Hepatocyte (in vitro differentiated cells): Measurements from ENCODE around the gene GCLC. TPM values are rescaled to one million over a fixed set of nuclear protein-coding genes. Genes with fewer than 3 reads are reported as not detected.

Experiments used
- DNase-seq: peaks from one replicate; pipeline ENCODE4 v3.0.0-alpha.2; 2016; ENCODE audit warnings: low spot score
- H2AFZ ChIP-seq: fragments of 200-600 bp; sonication (generic); 2 replicates; pipeline ENCODE4 v1.6.0; 2016; ENCODE audit warnings: antibody characterized with exemption, mild to moderate bottlenecking
- H3K27ac ChIP-seq: fragments of 200-600 bp; sonication (generic); 2 replicates; pipeline ENCODE4 v1.5.1; 2016; ENCODE audit warnings: mild to moderate bottlenecking
- H3K27me3 ChIP-seq: fragments of 200-600 bp; sonication (generic); 2 replicates; pipeline ENCODE4 v1.6.1; 2016
- H3K36me3 ChIP-seq: fragments of 200-600 bp; sonication (generic); replicated peaks from 2 replicates; pipeline ENCODE4 v1.5.1; 2016; ENCODE audit warnings: low read depth; ENCODE audit not compliant: insufficient read depth
- H3K4me1 ChIP-seq: fragments of 200-600 bp; sonication (generic); 2 replicates; pipeline ENCODE4 v1.5.1; 2016; ENCODE audit warnings: mild to moderate bottlenecking, moderate library complexity; ENCODE audit not compliant: insufficient read depth
- H3K4me2 ChIP-seq: fragments of 200-600 bp; sonication (generic); 2 replicates; pipeline ENCODE4 v1.6.0; 2016
- H3K4me3 ChIP-seq: fragments of 200-600 bp; sonication (generic); 2 replicates; pipeline ENCODE4 v1.5.1; 2016; ENCODE audit warnings: mild to moderate bottlenecking
- H3K79me2 ChIP-seq: fragments of 200-600 bp; sonication (generic); 2 replicates; pipeline ENCODE4 v1.6.0; 2017; ENCODE audit warnings: mild to moderate bottlenecking
- H3K9me2 ChIP-seq: fragments of 200-600 bp; sonication (generic); replicated peaks from 2 replicates; pipeline ENCODE4 v1.6.0; 2017; ENCODE audit warnings: mild to moderate bottlenecking; ENCODE audit not compliant: insufficient read depth
- H3K9me3 ChIP-seq: fragments of 200-600 bp; sonication (generic); 2 replicates; pipeline ENCODE4 v1.5.1; 2016; ENCODE audit warnings: low read depth, mild to moderate bottlenecking
- H4K20me1 ChIP-seq: fragments of 200-600 bp; sonication (generic); 2 replicates; pipeline ENCODE4 v1.6.0; 2016; ENCODE audit warnings: mild to moderate bottlenecking; ENCODE audit not compliant: insufficient read depth, poor library complexity, severe bottlenecking
- CTCF ChIP-seq: fragments of 200-600 bp; sonication (generic); IDR thresholded peaks from 2 replicates; pipeline ENCODE4 v1.5.1; 2016; ENCODE audit warnings: antibody characterized with exemption, mild to moderate bottlenecking; ENCODE audit not compliant: poor library complexity
- EZH2 ChIP-seq: fragments of 200-600 bp; sonication (generic); IDR thresholded peaks from 2 replicates; pipeline ENCODE4 v1.6.1; 2016; ENCODE audit warnings: antibody characterized with exemption, mild to moderate bottlenecking, borderline replicate concordance
- EZH2phosphoT487 ChIP-seq: fragments of 200-600 bp; sonication (generic); IDR thresholded peaks from one replicate; pipeline ENCODE4 v1.6.1; 2018; ENCODE audit warnings: antibody characterized with exemption, mild to moderate bottlenecking, low read depth, moderate library complexity; ENCODE audit not compliant: unreplicated experiment, severe bottlenecking
- WGBS: methylation state at CpG from one replicate; pipeline ENCODE4 v1.1.6; 2016; ENCODE audit warnings: low lambda C conversion rate; ENCODE audit errors: missing lambda C conversion rate; 5-methylcytosine and 5-hydroxymethylcytosine counted together
- polyA plus RNA-seq: library from polyadenylated mRNA; unstranded; fragments of >200 nt; fragmentation: Nextera tagmentation; extraction: Ambion mirVana; gene quantifications from 2 replicates; pipeline ENCODE4 v1.2.1, GENCODE V29; 2016
- total RNA-seq: library from RNA; depleted of rRNA; stranded (reverse); fragments of >200 nt; gene quantifications from 2 replicates; pipeline ENCODE4 v1.2.3, GENCODE V29; 2014

The GCLC gene
- total and polyA plus RNA-seq, 2 experiments from 2014 or later, result 21.9 to 52.6 TPM

GRCh38 chr6:53506872-53507271 is 38.0 kb downstream of the GCLC start:
- Histone ChIP-seq H3K4me2 (no peak overlapping the region), H3K79me2 (no peaks in the 10 kb centered on the region), H4K20me1 (no peaks in the 10 kb centered on the region), H2AFZ (no peak overlapping the region), H3K4me1 (no peaks in the 10 kb centered on the region), H3K4me3 (no peak overlapping the region), H3K27ac (no peak overlapping the region), H3K9me3 (no peaks in the 10 kb centered on the region), H3K27me3 (no peaks in the 10 kb centered on the region), H3K9me2 (no peaks in the 10 kb centered on the region), H3K36me3 (no peaks in the 10 kb centered on the region)
- DNase-seq, result no peak
- no peak for TF ChIP-seq CTCF
- no peak for TF ChIP-seq EZH2phosphoT487
- TF ChIP-seq EZH2, result no peak
- WGBS, result 95% methylated on average over 5 of the region's 5 CpGs

DNA sequence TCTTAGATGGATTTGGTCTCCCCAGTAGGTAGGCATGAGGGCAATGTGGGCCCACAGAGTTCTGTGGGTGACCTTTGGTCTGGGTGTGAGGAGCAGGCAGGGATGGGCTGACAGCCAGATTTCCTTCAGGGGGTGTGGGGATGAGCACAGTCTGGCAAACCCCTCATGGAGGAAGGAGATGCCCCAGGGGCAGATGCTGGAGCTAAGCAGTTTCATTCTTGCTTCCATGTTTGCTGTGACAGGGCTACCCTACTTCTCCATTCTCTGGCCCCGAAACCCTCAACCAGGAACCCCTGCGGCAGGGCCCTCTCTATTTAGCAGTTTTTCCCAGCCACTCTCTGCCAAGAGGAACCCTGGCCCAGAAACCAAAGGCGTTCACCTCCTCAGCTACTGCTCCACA is 40.4 kb downstream of the GCLC start:
- Histone ChIP-seq H3K4me1 (no peaks in the 10 kb centered on the region), H4K20me1 (no peaks in the 10 kb centered on the region), H3K4me3 (no peak overlapping the region), H3K9me2 (no peaks in the 10 kb centered on the region), H3K36me3 (no peaks in the 10 kb centered on the region), H3K79me2 (no peaks in the 10 kb centered on the region), H2AFZ (no peak overlapping the region), H3K27me3 (no peaks in the 10 kb centered on the region), H3K27ac (no peak overlapping the region), H3K9me3 (no peaks in the 10 kb centered on the region), H3K4me2 (no peak overlapping the region)
- 96% methylated on average over 3 of the region's 3 CpGs for WGBS
- DNase-seq, result no peak
- TF ChIP-seq EZH2 (no peak), EZH2phosphoT487 (no peak), CTCF (no peak)

DNA sequence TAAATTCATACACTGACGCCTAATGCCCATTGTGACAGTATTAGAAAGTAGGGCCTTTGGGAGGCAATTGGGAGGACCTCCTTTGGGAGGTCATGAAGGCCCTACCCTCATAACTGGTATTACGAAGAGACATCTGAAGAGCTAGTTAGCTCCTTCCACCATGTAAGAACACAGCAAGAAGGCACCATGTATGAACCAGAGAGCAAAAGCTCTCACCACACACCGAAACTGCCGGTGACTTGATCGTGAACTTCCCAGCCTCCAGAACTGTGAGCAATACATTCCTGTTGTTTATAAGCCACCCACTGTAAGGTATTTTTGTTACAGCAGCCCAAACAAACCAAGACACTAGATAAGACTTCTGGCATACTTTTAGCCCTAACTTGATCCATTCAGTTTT is 41.8 kb downstream of the GCLC start:
- Histone ChIP-seq H2AFZ (no peak overlapping the region), H3K27ac (no peak overlapping the region), H3K27me3 (no peaks in the 10 kb centered on the region), H3K9me3 (no peaks in the 10 kb centered on the region), H4K20me1 (no peaks in the 10 kb centered on the region), H3K79me2 (no peaks in the 10 kb centered on the region), H3K4me3 (no peak overlapping the region), H3K4me2 (no peak overlapping the region), H3K36me3 (no peaks in the 10 kb centered on the region), H3K4me1 (peaks cover 5% of the 10 kb centered on the region), H3K9me2 (no peaks in the 10 kb centered on the region)
- 94% methylated on average over 5 of the region's 5 CpGs for WGBS
- no peak for TF ChIP-seq CTCF
- no peak for TF ChIP-seq EZH2
- no peak for TF ChIP-seq EZH2phosphoT487
- DNase-seq, result no peak

GRCh38 chr6:53501432-53501831 is 43.5 kb downstream of the GCLC start:
- Histone ChIP-seq H4K20me1 (no peaks in the 10 kb centered on the region), H3K9me3 (no peaks in the 10 kb centered on the region), H3K9me2 (no peaks in the 10 kb centered on the region), H3K4me1 (peaks cover 19% of the 10 kb centered on the region), H3K27ac (no peak overlapping the region), H3K79me2 (no peaks in the 10 kb centered on the region), H3K4me2 (peak overlapping the region; percentile 4), H2AFZ (no peak overlapping the region), H3K27me3 (no peaks in the 10 kb centered on the region), H3K4me3 (no peak overlapping the region), H3K36me3 (no peaks in the 10 kb centered on the region)
- no peak for TF ChIP-seq EZH2phosphoT487
- no peak for TF ChIP-seq CTCF
- no peak for TF ChIP-seq EZH2
- no peak for DNase-seq
- 62% methylated on average over 3 of the region's 3 CpGs for WGBS
